Brain microvascular endothelial cell (primary cell): ENCODE measurements around the gene PLXNB3.

ENCODE experiments used
- DNase-seq: peaks from one replicate; pipeline ENCODE4 v3.0.0-alpha.2; 2020
- H3K27ac ChIP-seq: fragments of 250-450 bp; sonication (Bioruptor Pico); 2 replicates; pipeline ENCODE4 v1.5.1; 2020; ENCODE audit warnings: mild to moderate bottlenecking, moderate library complexity
- H3K27me3 ChIP-seq: fragments of 250-450 bp; sonication (Bioruptor Pico); replicated peaks from 2 replicates; pipeline ENCODE4 v1.5.1; 2020; ENCODE audit warnings: mild to moderate bottlenecking
- H3K36me3 ChIP-seq: fragments of 250-450 bp; sonication (Bioruptor Pico); replicated peaks from 2 replicates; pipeline ENCODE4 v1.5.1; 2020; ENCODE audit warnings: mild to moderate bottlenecking
- H3K4me3 ChIP-seq: 2 replicates; pipeline ENCODE4 v1.5.1; 2011; ENCODE audit warnings: low read depth, mild to moderate bottlenecking, control low read depth, low read length, moderate library complexity
- in situ Hi-C: cut with HindIII; loops from 2 replicates; pipeline ENCODE4 v1.10.0; 2017; ENCODE audit warnings: low sequenced_read_pairs, low pct_ligation_motif_present
- TF ChIP-seq, protein P1 (sequence below): IDR thresholded peaks from 2 replicates; pipeline ENCODE4 v1.5.1; 2011; ENCODE audit warnings: low read depth, mild to moderate bottlenecking, moderate library complexity, low read length, control low read depth, inconsistent platforms; ENCODE audit errors: missing control alignments

Gene PLXNB3

DNA sequence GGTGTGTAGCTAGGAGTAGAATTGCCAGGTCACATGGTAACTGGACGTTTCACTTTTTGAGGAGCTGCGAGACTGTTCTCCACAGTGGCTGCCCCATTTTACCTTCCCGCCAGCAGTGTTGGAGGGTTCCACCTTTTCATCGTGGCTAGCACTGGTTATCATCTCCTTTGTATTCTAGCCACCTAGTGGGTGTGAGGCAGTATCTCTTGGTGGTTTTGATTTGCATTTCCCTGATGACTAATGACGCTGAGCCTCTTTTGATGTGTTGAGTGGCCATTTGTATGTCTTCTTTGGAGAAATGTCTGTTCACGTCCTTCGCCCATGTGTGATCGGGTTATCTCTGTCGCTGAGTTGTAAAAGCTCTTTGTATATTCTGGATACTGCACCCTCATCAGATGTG, 28.8 kb upstream of the PLXNB3 start:
- H3K27me3 ChIP-seq, result no peaks in the 10 kb centered on the region

DNA sequence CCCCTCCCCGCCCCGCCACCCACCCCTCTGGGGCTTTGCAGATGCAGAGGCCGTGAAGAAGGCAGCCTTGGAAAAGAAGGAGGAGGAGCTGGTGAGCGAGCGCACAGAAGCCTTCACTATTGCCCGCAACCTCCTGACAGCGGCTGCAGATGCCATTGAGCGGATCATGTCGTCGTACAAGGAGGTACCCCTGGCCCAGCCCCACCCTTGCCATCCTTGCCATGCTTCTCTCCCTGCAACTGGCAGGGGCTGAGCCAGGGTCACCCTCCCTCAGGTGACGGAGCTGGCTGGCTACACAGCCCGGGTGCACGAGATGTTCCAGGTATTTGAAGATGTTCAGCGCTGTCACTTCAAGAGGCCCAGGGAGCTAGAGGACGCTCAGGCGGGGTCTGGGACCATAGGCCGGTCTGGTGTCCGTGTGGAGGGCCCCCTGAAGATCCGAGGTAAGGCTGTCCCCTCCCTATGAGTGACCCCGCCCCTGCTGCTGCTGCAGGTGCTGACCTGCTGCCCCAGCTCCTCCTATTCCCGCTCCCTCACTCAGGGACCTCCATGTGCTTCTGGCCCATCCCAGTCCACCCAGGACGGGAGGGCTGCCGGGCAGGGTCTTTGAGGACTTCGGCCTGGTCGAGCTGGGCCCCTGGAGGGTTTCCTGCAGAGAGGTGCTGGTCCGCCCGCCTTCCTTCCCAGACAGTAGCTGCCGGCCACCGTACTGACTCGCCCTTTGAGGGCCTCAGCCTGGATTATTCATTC, 27.8 kb upstream of the PLXNB3 start:
- TF ChIP-seq, protein P1, sequence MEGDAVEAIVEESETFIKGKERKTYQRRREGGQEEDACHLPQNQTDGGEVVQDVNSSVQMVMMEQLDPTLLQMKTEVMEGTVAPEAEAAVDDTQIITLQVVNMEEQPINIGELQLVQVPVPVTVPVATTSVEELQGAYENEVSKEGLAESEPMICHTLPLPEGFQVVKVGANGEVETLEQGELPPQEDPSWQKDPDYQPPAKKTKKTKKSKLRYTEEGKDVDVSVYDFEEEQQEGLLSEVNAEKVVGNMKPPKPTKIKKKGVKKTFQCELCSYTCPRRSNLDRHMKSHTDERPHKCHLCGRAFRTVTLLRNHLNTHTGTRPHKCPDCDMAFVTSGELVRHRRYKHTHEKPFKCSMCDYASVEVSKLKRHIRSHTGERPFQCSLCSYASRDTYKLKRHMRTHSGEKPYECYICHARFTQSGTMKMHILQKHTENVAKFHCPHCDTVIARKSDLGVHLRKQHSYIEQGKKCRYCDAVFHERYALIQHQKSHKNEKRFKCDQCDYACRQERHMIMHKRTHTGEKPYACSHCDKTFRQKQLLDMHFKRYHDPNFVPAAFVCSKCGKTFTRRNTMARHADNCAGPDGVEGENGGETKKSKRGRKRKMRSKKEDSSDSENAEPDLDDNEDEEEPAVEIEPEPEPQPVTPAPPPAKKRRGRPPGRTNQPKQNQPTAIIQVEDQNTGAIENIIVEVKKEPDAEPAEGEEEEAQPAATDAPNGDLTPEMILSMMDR, result no peak
- Histone ChIP-seq H3K27me3 (no peaks in the 10 kb centered on the region), H3K36me3 (no peaks in the 10 kb centered on the region), H3K4me3 (no peak overlapping the region), H3K27ac (no peak overlapping the region)
- DNase-seq, result no peak
- in situ Hi-C loops, result no loop called here

More for the DNA sequence above, 28.8 kb upstream of the PLXNB3 start:
- TF ChIP-seq, protein P1, result peak; percentile 13
- in situ Hi-C loops, result no loop called here
- Histone ChIP-seq H3K4me3 (no peak overlapping the region), H3K27ac (no peak overlapping the region), H3K36me3 (no peaks in the 10 kb centered on the region)
- no peak for DNase-seq

DNA sequence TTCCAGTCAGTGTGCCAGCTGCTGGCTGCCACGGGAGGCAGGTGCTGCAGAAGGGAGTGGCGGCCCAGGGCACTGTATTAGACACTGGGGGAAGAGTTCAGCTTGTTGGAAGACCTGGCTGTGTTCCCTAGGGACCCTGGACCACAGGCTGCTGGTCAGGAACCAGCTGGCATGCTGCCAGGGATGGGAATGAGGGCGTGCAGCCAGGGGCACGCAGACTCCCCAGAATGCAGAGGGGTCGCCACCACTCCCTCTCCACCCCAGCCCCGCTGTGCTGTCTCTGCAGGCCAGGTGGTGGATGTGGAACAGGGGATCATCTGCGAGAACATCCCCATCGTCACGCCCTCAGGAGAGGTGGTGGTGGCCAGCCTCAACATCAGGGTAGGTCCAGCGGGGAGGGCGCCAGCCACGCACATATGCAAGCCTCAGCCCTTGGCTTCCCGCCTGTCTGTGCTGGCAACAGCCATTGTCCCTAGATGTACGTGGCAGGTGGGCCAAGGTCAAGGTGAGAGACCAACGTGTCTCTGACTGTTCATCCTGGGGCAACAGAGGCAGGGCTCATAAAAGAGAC, 27.1 kb upstream of the PLXNB3 start:
- Histone ChIP-seq H3K27ac (no peak overlapping the region), H3K27me3 (no peaks in the 10 kb centered on the region), H3K4me3 (no peak overlapping the region), H3K36me3 (no peaks in the 10 kb centered on the region)
- in situ Hi-C loops, result no loop called here
- DNase-seq, result no peak
- TF ChIP-seq, protein P1, result no peak

DNA sequence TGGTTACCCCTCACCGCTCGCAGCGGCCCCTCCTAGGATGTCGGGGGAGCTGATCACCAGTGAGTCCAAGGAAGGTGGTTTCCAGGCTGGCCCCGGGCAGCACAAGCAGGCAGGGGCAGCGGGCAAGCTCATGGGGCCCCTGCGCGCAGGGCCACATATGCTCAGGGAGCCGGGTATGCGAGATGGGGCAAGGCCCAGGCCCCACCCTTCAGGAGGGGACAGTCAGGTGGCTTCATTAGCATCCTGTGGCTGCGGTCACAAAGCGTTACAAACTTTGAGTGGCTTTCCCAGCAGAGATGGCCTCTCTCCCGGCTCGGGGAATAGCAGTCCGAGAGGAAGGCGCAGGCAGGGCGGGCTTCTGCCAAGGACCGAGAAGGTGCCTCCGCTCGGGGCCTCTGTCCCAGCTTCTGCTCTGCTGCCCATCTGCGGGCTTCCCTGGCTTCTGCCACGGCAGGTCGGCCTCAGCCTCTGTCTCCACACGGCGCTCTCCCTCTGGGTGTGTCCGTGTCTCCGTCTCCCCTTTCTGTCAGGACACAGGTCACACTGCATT, 25.9 kb upstream of the PLXNB3 start:
- TF ChIP-seq, protein P1, result no peak
- in situ Hi-C loops, result no loop called here
- Histone ChIP-seq H3K36me3 (no peaks in the 10 kb centered on the region), H3K4me3 (no peak overlapping the region), H3K27ac (no peak overlapping the region), H3K27me3 (no peaks in the 10 kb centered on the region)
- DNase-seq, result no peak

DNA sequence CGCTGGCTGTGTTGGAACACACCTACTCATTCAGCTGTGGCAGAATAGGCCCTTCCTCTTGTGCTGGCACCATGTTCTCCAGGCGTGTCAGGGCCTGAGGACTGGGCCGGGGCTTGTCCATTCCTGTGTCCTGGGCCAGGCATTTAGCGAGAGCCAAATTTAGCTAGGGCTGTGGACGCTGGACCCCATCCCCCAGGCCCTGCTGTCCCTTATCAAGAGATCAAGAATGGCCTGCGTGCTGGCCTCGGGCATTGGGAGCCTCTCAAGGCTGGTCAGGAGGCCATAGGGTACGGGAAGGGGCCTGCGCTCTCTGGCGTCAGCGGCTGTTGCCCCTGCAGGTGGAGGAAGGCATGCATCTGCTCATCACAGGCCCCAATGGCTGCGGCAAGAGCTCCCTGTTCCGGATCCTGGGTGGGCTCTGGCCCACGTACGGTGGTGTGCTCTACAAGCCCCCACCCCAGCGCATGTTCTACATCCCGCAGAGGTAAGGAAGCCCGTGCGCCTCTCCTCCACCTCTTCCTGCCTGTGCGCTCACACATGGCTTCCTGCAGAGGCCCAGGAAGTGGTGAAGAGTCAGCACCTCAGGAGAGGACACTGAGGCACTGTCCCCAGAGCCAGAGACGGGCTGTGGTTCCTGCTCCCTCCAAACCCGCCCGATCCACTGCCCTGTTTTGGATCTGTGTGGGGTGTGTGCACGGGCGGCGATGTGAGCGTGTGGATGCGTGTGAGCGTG, 24.1 kb upstream of the PLXNB3 start:
- DNase-seq, result no peak
- TF ChIP-seq, protein P1, result no peak
- no peak overlapping the region for H3K4me3 ChIP-seq
- in situ Hi-C loops, result no loop called here
- H3K27ac ChIP-seq, result no peak overlapping the region
- H3K27me3 ChIP-seq, result no peaks in the 10 kb centered on the region
- no peaks in the 10 kb centered on the region for H3K36me3 ChIP-seq
